DMS153 (cell line): Measurements from ENCODE around the gene TECPR2.

Experiments
- DNase-seq: peaks from one replicate; lab custom pipeline; 2025; lab: John Stamatoyannopoulos, UW

The TECPR2 gene

DNA sequence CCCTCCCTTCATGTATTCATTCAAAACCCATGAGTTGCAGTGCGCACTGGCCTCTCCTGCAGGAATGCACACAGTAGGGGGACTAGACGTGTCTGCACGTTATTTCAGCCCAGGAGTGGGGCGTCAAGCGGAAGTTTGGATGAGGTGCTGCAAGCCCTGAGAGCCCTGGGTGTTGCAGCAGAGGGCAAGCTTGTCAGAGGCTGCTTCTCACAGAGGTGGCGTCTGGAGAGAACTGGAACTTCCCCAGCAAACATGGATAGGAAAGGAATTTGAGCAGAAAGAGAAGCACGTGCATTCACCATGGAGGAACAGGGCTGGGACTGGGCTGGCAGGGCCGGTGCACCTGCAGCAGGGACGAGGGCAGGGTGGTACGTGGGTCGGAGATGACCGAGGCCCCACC, 64.9 kb downstream of the TECPR2 start:
- DNase-seq: no peak

DNA sequence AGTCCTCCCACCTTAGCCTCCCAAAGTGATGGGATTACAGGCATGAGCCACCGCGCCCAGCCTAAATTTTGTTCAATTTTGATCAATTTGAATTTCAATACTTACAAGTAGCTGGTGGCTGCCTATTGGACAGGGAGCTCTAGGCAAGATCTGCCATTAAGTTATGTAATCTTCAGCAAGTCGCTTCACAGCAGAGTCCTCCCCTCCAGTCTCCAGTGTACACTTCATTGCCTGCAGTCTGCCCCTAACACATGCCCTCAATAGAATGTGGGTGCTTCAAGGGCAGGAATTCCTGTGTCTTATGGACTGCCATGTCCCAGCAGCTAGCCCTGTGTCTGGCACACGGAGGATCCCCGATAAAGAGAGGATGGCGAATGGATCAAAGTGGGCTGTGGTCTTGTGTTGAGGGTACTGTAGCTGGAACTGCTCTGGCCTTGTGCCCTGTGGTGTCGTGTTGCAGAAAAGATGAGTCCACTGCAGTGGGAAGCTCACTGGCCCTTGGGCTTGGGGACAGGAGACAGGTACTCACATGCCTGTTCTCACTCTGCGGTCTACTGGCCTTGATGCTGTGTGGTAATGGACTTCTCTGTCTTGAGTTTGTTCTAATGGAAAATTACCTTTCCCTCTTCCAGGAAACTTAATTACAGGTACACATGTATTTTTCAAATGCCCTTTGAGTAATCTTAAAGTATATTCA, 67.6 kb downstream of the TECPR2 start:
- no peak for DNase-seq

DNA sequence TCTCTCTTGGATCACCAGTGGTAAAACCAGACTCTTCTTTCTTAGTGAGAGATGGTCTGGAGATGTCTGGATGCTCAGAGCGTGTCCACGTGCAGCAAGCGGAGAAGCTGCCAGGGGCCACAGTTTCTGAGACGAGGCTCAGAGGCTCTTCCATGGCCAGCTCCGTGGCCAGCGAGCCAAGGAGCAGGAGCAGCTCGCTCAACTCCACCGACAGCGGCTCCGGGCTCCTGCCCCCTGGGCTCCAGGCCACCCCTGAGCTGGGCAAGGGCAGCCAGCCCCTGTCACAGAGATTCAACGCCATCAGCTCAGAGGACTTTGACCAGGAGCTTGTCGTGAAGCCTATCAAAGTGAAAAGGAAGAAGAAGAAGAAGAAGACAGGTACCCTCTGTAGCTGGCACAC, 69.0 kb downstream of the TECPR2 start:
- no peak for DNase-seq

DNA sequence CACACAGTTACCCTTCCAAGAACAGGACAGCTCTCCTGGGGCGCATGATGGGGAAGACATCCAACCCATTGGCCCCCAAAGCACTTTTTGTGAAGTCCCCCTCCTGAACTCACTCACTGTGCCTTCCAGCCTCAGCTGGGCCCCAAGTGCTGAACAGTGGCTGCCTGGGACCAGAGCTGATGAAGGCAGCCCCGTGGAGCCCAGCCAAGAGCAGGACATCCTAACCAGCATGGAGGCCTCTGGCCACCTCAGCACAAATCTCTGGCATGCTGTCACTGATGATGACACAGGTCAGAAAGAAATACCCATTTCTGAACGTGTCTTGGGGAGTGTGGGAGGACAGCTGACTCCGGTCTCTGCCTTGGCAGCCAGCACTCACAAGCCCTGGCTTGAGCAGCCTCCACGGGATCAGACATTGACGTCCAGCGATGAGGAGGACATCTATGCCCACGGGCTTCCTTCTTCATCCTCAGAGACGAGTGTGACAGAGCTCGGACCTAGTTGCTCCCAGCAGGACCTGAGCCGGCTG, 72.0 kb downstream of the TECPR2 start:
- no peak for DNase-seq

DNA sequence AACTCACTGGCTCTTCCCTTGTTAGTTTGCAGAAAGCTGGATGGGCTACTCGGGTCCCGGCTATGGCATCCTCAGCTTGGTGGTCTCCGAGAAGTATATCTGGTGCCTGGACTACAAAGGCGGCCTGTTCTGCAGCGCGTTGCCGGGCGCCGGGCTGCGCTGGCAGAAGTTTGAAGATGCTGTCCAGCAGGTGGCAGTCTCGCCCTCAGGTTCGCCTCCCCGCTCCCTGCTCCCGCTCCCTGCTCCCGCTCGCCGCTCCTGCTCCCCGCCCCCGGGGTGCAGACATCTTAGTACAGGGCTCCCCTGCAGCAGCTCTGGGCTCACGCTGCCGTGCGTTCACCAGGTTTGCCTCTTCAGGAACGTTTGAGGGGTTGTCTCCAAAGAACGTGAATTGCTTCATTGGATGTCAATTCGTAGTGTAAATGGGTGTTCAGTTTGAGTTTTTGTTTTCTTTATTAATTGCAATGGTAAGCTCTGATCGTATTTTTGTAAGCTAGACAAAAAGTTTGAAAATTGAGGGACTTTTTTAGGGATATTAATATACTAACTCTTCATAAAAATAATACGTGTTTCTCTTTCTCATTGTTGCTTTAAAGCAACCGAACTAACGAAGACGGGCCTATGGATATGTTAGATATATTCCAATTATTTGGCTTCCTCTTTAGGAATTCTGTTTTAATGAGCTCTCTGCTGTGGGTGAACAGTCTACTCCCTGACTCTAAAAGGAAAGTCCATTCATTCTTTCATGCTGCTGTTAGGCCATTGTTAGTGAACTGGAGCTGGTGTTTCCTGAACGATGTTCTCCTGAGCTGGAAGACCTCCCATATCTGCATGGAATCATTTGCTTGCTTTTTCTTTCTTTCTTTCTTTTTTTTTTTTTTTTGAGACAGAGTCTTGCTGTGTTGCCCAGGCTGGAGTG, 75.5 kb downstream of the TECPR2 start:
- no peak for DNase-seq

DNA sequence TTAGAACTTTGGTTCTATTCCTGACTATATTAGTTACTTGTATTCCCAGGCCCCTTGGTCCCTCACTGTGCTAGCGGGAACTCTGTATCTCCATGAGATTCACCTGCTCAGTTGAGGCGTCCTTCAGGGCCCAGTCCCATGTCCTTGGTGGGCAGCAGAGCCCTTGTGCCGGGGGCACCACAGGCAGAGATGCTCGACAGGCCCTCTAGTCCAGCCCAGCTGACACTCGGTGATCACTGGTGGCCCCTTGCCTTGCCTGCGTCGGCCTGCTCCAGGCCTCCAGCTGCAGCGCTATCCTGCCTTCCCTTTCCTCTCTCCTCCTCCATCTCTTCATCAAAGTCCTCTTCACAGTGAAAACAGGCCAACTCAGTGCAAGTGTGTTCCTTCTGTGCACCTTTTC, 76.8 kb downstream of the TECPR2 start:
- no peak for DNase-seq

DNA sequence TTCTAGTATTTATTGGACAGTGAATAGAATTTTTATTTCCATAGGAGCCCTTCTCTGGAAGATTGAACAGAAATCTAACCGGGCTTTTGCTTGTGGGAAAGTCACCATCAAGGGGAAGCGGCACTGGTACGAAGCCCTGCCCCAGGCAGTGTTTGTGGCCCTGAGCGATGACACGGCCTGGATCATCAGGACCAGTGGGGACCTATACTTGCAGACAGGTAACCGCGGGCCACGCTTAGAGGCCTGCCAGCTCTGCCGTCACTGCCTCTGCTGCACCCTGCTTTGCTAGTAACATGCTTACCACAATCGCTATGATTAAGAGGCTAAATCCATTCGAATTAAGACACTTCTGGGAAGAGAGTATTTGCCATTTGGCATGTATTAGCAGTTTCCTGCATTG, 77.7 kb downstream of the TECPR2 start:
- DNase-seq: no peak

DNA sequence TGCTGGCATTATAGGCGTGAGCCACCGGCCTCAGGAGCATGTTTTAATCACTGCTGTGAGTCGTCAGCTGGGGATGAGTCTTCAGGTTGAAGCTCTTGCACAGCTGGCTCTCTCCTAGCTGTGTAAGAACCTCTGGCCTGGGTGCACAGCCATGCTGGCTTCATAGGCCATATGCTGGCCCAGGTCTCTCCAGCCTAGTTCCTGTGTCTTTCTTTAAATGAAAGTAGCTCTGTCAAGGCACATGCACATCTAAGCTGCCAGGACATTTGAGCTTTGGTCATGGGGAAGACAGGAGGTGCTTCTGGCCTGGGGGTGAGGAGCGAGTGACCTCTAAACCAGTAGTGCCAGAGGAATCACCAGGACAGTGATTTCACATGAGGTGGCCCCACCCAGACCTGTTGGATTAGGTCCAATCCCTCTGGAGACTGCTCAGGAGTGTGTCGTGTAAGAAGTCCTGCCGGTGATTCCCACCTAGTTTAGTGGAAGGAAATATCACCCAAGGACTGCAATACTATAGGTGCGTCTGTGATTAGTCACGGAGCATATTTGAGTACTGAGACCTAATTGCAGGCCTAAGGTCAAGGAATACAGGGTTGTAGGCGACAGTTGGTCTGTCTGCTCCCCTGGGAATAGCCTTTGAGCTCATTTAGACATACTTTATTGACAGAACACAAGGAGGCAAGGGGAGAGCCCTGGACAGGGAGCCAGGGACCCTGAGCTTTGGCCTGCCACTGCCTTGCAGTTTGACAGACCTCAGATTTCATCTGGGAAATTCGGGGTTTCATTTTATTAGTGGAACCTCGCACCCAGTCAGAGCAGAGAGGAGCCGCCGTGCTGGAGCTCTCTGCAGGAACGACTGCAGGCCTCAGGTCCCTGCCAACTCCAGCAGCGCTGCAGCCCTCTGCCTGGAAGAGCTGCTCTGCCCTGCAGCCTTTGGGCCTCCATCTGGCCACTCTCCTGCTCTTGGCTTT, 79.8 kb downstream of the TECPR2 start:
- DNase-seq: no peak

DNA sequence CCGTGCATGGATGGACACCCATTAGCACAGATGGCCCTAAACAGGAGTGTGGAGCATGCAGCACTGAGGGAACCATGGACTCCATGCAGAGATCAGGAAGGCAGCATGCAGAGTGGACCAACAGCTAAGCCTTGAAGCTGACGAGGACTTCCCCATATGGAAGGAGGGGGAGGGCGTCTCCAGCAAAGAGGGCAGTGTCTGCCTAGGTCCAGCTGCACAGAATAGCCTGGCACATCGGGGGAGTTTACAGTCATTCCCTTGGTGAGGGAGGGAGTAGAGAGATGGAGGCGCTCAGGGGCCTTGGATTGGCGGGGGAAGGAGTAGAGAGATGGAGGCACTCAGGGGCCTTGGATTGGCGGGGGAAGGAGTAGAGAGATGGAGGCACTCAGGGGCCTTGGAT, 82.3 kb downstream of the TECPR2 start:
- DNase-seq: no peak

DNA sequence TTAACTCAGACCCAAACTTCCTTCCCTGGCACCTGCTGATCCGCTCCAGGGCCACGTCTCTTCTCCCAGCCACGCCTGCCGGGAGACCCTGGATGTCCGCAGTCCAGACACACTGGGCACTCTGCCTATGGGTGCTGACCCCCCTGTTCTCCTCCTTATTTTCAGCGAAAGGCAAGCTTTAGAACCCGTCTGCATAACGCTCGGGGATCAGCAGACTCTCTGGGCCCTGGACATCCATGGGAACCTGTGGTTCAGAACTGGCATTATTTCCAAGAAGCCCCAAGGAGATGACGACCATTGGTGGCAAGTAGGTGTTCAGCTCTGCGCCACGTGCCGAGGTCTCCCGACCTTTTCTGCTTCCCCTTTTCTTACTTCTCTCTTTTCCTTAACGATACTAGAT, 82.9 kb downstream of the TECPR2 start:
- no peak for DNase-seq

DNA sequence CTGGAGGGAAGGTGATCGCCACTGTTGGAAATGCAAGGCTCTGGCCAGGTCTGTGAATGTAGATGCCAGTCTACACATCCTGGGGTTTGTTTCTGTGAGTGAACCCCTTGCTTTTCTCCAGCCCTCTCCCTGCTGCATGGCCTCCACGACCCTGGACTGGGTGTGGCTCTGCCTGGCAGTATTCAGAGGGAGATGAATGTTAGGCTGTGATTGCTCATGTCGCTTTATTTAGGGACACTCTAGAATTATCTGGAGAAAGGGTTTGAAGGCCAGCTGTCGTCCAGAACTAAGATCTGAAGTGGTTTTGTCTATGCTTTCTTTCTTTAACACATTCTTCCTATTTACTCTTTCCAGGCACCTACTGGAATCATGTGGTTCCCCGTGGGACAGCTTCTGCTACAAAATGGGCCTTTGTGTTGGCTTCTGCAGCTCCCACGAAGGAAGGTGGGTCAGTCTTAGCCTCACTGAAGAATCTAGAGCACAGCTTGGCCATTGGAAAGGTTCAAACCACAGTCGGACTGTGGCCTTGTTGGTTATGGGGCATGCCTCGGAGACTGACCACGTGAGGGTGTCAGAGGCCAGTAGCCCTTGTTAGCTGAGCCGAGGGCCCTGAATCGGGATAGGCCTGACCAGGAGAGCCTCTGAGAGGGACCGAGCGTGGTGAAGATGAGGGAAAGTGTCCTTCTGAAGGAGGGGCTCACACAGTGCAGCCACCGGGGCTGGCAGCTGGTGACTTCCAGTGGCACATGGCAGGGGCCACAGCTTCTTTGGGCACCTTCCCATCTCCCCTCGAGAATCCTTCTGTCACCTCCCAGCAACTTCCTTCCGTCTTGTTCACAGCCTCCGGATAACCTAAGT, 87.7 kb downstream of the TECPR2 start:
- DNase-seq: no peak

DNA sequence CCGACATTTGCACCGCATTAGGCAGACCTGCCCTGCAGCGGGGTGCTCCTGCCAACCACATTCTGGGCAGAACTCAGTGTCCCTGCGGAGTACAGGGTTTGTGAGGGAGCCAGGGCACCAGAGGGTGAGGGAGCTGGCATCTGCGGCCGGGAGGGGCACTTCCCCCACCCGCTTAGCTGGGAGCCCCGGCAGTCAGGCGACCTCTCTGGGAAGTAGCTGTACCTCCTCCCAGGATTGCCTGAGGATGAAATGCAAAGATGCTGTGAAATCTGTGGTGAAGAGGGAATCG, 88.3 kb downstream of the TECPR2 start:
- no peak for DNase-seq

DNA sequence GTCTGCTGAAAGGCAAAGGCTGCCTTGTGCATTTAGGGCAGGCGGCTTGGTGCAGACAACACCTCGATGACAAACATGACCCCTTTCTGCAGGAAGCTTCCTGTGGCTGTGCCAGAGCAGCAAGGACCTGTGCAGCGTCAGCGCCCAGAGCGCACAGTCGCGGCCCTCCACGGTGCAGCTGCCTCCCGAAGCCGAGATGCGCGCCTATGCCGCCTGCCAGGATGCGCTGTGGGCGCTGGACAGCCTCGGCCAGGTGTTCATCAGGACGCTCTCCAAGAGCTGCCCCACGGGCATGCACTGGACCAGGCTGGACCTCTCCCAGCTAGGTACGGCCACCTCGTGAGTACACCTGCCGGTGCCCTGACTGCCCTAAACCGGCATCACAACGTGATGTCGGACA, 89.6 kb downstream of the TECPR2 start:
- DNase-seq: no peak

DNA sequence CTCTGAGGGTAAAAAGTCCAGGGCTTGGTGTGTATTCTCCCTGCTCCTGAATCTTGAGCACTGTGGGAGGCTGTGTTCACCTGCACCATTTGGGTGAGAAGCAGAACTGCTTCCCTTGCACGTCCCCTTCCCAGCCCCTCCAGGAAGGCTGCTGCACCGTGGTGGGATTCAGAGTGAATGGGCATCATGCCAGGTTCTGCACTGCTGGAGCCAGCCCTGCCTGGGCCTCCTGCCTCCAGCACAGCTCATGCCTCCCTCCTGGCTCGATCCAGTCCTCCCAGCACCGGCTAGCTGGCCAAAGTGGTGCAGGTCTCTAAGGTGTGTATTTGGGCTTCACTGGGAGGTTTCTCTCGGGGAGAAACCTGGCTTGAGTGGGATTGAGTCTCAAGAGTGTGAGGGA, 92.0 kb downstream of the TECPR2 start:
- no peak for DNase-seq

DNA sequence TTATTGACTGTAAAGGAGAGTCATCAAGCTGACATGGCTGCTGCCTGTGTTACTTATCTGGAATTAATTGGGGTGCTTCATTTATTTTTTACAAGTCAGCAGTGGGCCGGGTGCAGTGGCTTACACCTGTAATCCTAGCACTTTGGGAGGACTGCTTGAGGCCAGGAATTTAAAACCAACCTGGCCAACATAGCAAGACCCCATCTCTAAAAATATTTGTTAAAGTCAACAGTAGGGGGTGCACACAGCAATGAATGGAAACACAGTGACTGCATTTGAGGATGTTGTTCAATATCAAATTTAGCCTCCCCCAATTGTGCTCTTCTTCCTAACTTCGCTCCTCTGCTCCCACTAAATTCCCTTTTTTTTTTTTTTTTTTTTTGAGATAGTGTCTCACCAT, 94.8 kb downstream of the TECPR2 start:
- no peak for DNase-seq

DNA sequence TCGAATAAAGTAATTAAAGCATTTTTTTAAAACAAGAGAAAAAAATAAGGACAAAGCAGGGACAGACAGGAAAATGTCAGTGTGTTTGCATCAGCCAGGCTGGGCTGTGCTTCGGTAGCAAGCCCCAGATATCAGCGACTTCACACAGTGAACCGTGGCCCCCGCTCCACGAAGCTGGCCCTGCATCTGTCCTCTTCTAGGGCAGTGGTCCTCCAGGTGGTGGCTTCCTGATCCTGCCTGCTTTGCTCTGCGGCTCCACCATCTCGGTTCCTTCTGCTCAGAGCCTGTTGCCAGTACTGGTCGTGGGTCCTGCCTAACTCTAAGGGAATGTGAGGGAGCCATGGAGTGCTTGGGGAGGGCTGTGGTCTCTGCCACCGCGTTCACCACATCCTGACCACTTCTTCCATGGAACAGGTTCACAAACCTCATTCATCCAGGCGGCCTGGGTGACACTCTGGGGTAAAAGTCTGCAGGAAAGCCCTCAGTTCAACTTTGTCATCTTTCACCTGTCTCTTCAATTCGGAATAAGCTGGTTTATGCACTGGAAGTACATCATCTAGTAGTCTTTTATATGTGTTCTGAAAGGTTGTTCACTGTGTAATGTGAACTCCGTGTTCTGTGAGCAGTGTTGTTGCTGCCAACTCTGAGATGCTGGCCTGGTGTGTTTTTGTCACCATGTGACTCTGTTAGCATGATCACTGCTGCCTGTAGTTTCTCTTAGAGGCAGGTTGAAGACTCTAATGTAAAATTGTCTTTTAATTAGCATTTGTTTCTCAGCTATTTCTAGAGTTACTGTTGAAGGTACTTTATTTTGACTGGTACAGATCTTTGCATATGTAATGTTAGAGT, 99.0 kb downstream of the TECPR2 start:
- no peak for DNase-seq

DNA sequence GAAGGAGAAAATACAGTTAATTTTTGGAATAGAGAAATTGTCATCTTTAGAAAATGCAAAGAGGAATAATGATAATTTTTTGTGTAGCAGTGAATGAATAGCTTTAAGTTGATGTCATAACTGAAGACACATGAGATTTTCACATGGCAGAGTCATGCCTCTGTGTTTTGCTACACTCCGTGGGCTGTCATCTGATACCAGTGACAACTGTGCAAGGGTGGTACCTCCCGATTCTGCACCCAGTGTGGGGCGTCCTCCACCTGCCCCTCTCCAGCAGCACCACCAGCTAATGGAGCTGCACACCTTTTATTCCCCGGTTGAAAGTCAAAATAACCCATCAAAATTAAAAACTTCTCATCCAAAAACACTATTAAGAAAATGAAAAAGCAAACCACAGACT, 99.7 kb downstream of the TECPR2 start:
- DNase-seq: no peak

DNA sequence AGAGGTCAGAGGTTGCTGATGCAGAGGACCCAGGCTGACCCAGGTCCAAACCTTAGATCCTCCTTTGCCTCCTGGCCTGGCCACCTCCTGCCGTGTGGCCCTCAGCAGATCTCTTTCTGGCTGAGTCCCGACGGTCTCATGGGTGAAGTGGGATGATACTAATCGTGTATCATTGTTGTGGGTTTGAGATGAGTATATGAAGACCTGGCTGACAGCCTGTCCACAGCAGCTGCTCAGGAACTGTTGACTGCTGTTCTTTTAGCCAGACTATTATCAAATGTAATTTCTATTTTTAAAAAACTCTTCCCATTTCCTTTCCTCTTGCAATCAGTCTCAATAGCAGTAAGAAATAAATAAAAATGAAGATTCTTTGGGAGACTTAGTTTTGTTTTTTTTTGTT, 101.3 kb downstream of the TECPR2 start:
- DNase-seq: no peak

DNA sequence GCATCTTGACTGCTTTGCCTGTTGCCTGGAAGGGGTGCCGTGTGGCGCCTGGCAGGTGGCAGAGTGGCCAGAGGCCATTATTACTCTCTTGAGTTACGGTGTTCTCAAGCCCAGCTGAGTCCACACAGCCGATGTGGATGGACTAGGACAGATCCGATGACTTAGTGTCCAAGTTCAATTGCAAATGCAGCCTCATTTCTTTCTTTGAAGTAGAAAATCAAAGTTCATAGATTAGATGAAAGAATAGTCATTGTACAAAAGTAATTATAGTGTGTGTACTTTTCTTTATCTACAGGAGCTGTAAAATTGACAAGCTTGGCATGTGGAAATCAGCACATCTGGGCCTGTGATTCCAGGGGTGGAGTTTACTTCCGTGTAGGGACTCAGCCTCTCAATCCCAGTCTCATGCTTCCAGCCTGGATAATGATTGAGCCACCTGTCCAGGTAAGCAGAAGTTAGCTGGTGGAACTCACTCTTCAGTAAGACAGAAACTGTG, 102.2 kb downstream of the TECPR2 start:
- DNase-seq: no peak

DNA sequence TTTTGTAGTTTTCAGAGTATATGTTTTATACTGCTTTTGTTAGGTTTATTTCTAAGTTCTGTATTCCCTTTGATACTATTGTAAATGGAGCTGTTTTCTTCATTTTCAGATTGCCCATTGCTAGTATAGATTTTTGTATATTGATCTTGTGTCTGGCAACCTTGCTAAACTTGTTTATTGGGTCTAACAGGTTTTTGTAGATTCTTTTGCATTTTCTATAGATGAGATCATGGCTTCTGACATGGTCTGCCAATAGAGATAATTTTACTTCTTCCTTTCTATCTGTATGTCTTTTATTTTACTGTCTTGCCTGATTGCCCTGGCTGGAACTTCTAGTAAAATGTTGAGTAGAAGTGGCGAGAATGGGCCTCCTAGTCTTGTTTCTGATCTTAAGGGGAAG, 106.5 kb downstream of the TECPR2 start:
- no peak for DNase-seq
